Measurements from ENCODE around the gene SLC35A3.

GRCh38 chr1:99988210-99988765 lies 18.5 kb downstream of the SLC35A3 start:
- TF ChIP-seq SIX5 (IDR thresholded peaks at IDR 0.05; ENCODE audit: low read depth, low read length, severe bottlenecking) (no peak), JUND (IDR thresholded peaks at IDR 0.05; ENCODE audit: low read depth, low read length) (no peak), REST (IDR thresholded peaks at IDR 0.05; ENCODE audit: low read depth, low read length) (no peak), POLR2AphosphoS5 (IDR thresholded peaks at IDR 0.05; ENCODE audit: low read length) (no peak), YY1 (IDR thresholded peaks at IDR 0.05; ENCODE audit: low read depth, low read length) (no peak), RAD21 (IDR thresholded peaks at IDR 0.05; ENCODE audit: insufficient read depth, low read depth, low read length) (no peak), SIN3A (IDR thresholded peaks at IDR 0.05; ENCODE audit: low read depth, low read length) (no peak), POLR2A (IDR thresholded peaks at IDR 0.05; ENCODE audit: low read depth, low read length) (no peak), EZH2 (IDR thresholded peaks at IDR 0.05; ENCODE audit: borderline replicate concordance, control insufficient read depth, low read depth, low read length) (no peak), KAT2A (conservative IDR thresholded peaks at IDR 0.05; ENCODE audit: control insufficient read depth, low read depth, low read length) (no peak), HDAC2 (IDR thresholded peaks at IDR 0.05) (no peak), FOXM1 (IDR thresholded peaks at IDR 0.05; ENCODE audit: low read depth, low read length) (no peak)
- TF ChIP-seq, protein P1, sequence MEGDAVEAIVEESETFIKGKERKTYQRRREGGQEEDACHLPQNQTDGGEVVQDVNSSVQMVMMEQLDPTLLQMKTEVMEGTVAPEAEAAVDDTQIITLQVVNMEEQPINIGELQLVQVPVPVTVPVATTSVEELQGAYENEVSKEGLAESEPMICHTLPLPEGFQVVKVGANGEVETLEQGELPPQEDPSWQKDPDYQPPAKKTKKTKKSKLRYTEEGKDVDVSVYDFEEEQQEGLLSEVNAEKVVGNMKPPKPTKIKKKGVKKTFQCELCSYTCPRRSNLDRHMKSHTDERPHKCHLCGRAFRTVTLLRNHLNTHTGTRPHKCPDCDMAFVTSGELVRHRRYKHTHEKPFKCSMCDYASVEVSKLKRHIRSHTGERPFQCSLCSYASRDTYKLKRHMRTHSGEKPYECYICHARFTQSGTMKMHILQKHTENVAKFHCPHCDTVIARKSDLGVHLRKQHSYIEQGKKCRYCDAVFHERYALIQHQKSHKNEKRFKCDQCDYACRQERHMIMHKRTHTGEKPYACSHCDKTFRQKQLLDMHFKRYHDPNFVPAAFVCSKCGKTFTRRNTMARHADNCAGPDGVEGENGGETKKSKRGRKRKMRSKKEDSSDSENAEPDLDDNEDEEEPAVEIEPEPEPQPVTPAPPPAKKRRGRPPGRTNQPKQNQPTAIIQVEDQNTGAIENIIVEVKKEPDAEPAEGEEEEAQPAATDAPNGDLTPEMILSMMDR (IDR thresholded peaks at IDR 0.05 in 2 of 3, conservative IDR thresholded peaks at IDR 0.05 in 1 of 3; ENCODE audit: control insufficient read depth in 2 of 3, extremely low read depth in 1 of 3, insufficient read depth in 1 of 3, low read depth in 3 of 3, low read length in 3 of 3), result no peak
